ENCODE data around the gene C9orf78. TPM values are rescaled to one million over a fixed set of nuclear protein-coding genes. Genes with fewer than 3 reads are reported as not detected.

The C9orf78 gene
- total RNA-seq, 1 donor from 2014 or later, result 38.0 TPM

GRCh38 chr9:129849901-129850300 lies 14.8 kb upstream of the C9orf78 start:
- no peak for FAIRE-seq
- no peak overlapping the region for H3K4me3 ChIP-seq (ENCODE audit: insufficient read depth, low read depth, low read length)
- no peak overlapping the region for H2AFZ ChIP-seq (ENCODE audit: low read depth, low read length)

DNA sequence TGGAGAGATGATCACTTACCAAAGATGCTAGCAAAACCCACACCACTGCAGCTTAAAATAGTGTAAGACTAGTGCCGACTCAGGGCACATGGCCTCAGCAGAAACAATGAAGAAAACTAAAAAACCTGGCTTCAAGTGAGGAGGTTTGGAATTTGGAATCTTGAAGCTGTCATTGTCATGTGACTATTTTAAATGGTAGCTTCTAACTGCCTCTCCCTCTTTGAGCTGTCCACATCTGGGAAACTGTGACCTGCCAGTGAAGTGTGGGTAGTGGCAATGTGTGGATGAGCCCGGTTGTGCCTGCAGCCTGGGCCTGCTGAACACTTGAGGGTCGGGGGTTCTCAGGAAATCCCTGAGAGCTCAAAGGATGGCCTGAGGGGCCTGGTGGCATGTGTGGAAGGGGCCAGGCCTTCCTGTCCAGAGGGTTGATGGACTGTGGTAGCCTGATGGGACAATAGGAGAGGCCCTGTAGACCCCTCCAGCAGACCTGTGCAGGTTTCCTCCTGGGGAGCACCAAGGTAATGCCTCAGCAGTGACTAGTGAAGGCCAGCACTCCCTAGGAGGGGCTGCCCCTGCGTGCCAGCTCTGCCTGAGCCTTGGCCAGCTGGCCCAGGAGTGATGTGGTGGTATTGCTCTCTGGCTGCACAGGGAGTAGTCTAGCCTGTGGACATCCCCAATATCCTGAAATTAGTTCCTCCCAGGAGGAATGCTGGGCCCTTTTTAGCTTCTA lies 13.8 kb upstream of the C9orf78 start:
- H3K36me3 Mint-ChIP-seq (ENCODE audit: low read depth, unreplicated experiment), result peaks cover 19% of the 10 kb centered on the region
- H3K27me3 ChIP-seq (ENCODE audit: insufficient read depth, low read length), result no peaks in the 10 kb centered on the region
- no peaks in the 10 kb centered on the region for H3K27me3 Mint-ChIP-seq (ENCODE audit: low read depth, unreplicated experiment)
- no peaks in the 10 kb centered on the region for H3K4me1 Mint-ChIP-seq (ENCODE audit: low read depth, unreplicated experiment)
- no peak overlapping the region for H3K4me3 Mint-ChIP-seq (ENCODE audit: unreplicated experiment)
- no peak overlapping the region for H3K4me3 ChIP-seq (ENCODE audit: insufficient read depth, low read depth, low read length)
- H3K36me3 ChIP-seq (ENCODE audit: insufficient read depth, low read length), result peaks cover 7% of the 10 kb centered on the region
- no peaks in the 10 kb centered on the region for H3K9me3 Mint-ChIP-seq (ENCODE audit: unreplicated experiment)
- no peak overlapping the region for H3K4me2 ChIP-seq (ENCODE audit: low read length)
- no peak overlapping the region for H3K27ac ChIP-seq (ENCODE audit: low read depth, low read length)
- no peak overlapping the region for H3K9ac ChIP-seq (ENCODE audit: low read length)
- H3K27ac Mint-ChIP-seq (ENCODE audit: unreplicated experiment), result no peak overlapping the region
- H4K20me1 ChIP-seq (ENCODE audit: insufficient read depth, low read length), result peaks cover 27% of the 10 kb centered on the region
- TF ChIP-seq EZH2 (IDR thresholded peaks at IDR 0.05; ENCODE audit: insufficient read depth, low read length) (no peak), CTCF (IDR thresholded peaks at IDR 0.05; ENCODE audit: insufficient read depth, low read depth, low read length) (no peak)
- H2AFZ ChIP-seq (ENCODE audit: low read depth, low read length), result no peak overlapping the region
- no peaks in the 10 kb centered on the region for H3K9me3 ChIP-seq (ENCODE audit: insufficient read depth, low read depth, low read length)
- DNase-seq (ENCODE audit: low read depth) (no peak), FAIRE-seq (no peak)
- H3K79me2 ChIP-seq (ENCODE audit: insufficient read depth, low read length), result no peaks in the 10 kb centered on the region
- peaks cover 7% of the 10 kb centered on the region for H3K4me1 ChIP-seq (ENCODE audit: insufficient read depth, low read length)

More at GRCh38 chr9:129849901-129850300, 14.8 kb upstream of the C9orf78 start:
- DNase-seq (ENCODE audit: low read depth), result peak; percentile 80
- Histone ChIP-seq H3K79me2 (ENCODE audit: insufficient read depth, low read length) (no peaks in the 10 kb centered on the region), H3K36me3 (ENCODE audit: insufficient read depth, low read length) (peaks cover 7% of the 10 kb centered on the region), H3K9me3 (ENCODE audit: insufficient read depth, low read depth, low read length) (no peaks in the 10 kb centered on the region), H3K4me2 (ENCODE audit: low read length) (peak overlapping the region; percentile 35), H4K20me1 (ENCODE audit: insufficient read depth, low read length) (peaks cover 27% of the 10 kb centered on the region), H3K27ac (ENCODE audit: low read depth, low read length) (no peak overlapping the region), H3K27me3 (ENCODE audit: insufficient read depth, low read length) (no peaks in the 10 kb centered on the region), H3K9ac (ENCODE audit: low read length) (no peak overlapping the region), H3K4me1 (ENCODE audit: insufficient read depth, low read length) (peaks cover 7% of the 10 kb centered on the region)
- TF ChIP-seq CTCF (IDR thresholded peaks at IDR 0.05; ENCODE audit: insufficient read depth, low read depth, low read length), result no peak
- TF ChIP-seq EZH2 (IDR thresholded peaks at IDR 0.05; ENCODE audit: insufficient read depth, low read length), result no peak
- peak overlapping the region; percentile 34 for H3K27ac Mint-ChIP-seq (ENCODE audit: unreplicated experiment)
- H3K36me3 Mint-ChIP-seq (ENCODE audit: low read depth, unreplicated experiment), result peaks cover 24% of the 10 kb centered on the region
- H3K4me1 Mint-ChIP-seq (ENCODE audit: low read depth, unreplicated experiment), result no peaks in the 10 kb centered on the region
- no peak overlapping the region for H3K4me3 Mint-ChIP-seq (ENCODE audit: unreplicated experiment)
- no peaks in the 10 kb centered on the region for H3K27me3 Mint-ChIP-seq (ENCODE audit: low read depth, unreplicated experiment)
- H3K9me3 Mint-ChIP-seq (ENCODE audit: unreplicated experiment), result no peaks in the 10 kb centered on the region

DNA sequence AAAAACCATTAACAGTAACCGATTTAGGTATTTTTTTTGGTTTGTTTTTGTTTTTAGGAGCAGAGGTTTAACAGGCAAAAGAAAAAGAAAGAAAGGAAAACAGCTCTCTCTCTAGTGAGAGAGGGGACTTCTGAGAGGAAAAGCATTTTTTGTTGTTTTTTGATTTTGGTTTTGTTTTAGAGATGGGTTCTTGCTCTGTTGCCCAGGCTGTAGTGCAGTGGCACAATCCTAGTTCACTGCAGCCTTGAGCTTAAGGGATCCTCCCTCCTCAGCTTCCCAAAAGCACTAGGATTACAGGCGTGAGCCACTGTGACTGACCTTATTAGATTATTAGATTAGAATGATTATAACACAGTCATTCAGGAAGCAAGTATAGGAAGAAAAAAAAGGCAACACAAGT lies 10.3 kb upstream of the C9orf78 start:
- H3K27ac Mint-ChIP-seq (ENCODE audit: unreplicated experiment), result peak overlapping the region; percentile 47
- no peaks in the 10 kb centered on the region for H3K9me3 Mint-ChIP-seq (ENCODE audit: unreplicated experiment)
- H3K4me3 ChIP-seq (ENCODE audit: insufficient read depth, low read depth, low read length), result no peak overlapping the region

More for the DNA sequence above, 10.3 kb upstream of the C9orf78 start:
- FAIRE-seq (no peak), DNase-seq (ENCODE audit: low read depth) (no peak)
- Histone ChIP-seq H3K27ac (ENCODE audit: low read depth, low read length) (no peak overlapping the region), H3K4me1 (ENCODE audit: insufficient read depth, low read length) (peaks cover 7% of the 10 kb centered on the region), H3K36me3 (ENCODE audit: insufficient read depth, low read length) (no peaks in the 10 kb centered on the region), H3K9me3 (ENCODE audit: insufficient read depth, low read depth, low read length) (no peaks in the 10 kb centered on the region), H3K27me3 (ENCODE audit: insufficient read depth, low read length) (no peaks in the 10 kb centered on the region), H3K4me2 (ENCODE audit: low read length) (no peak overlapping the region), H3K79me2 (ENCODE audit: insufficient read depth, low read length) (peaks cover 11% of the 10 kb centered on the region), H2AFZ (ENCODE audit: low read depth, low read length) (no peak overlapping the region), H4K20me1 (ENCODE audit: insufficient read depth, low read length) (peaks cover 32% of the 10 kb centered on the region), H3K9ac (ENCODE audit: low read length) (no peak overlapping the region)
- Mint-ChIP-seq H3K4me1 (ENCODE audit: low read depth, unreplicated experiment) (no peaks in the 10 kb centered on the region), H3K36me3 (ENCODE audit: low read depth, unreplicated experiment) (peaks cover 7% of the 10 kb centered on the region), H3K27me3 (ENCODE audit: low read depth, unreplicated experiment) (no peaks in the 10 kb centered on the region), H3K4me3 (ENCODE audit: unreplicated experiment) (no peak overlapping the region)
- TF ChIP-seq CTCF (IDR thresholded peaks at IDR 0.05; ENCODE audit: insufficient read depth, low read depth, low read length) (no peak), EZH2 (IDR thresholded peaks at IDR 0.05; ENCODE audit: insufficient read depth, low read length) (no peak)
